Measurements from ENCODE around the gene PRPF40A. TPM values are rescaled to one million over a fixed set of nuclear protein-coding genes. Genes with fewer than 3 reads are reported as not detected.

The PRPF40A gene
- total RNA-seq, 1 experiment from 2014 or later = 173 TPM

- peak overlapping the region; percentile 73 for H3K4me2 ChIP-seq (ENCODE audit: low read depth, low read length, poor library complexity, severe bottlenecking)
- H3K4me3 ChIP-seq (ENCODE audit: low read length) = peak overlapping the region; percentile 96
- peaks cover 24% of the 10 kb centered on the region for H3K4me1 ChIP-seq (ENCODE audit: low read length)
- H3K79me2 ChIP-seq (ENCODE audit: low read length) = peaks cover 83% of the 10 kb centered on the region
- H3K9ac ChIP-seq (ENCODE audit: low read length) = no peak overlapping the region
- H3K27me3 ChIP-seq (ENCODE audit: low read length) = no peaks in the 10 kb centered on the region
- H2AFZ ChIP-seq (ENCODE audit: low read length) = no peak overlapping the region
- H3K9me3 ChIP-seq (ENCODE audit: low read length) = no peaks in the 10 kb centered on the region
- no peaks in the 10 kb centered on the region for H3K9me2 ChIP-seq (replicated peaks; ENCODE audit: insufficient read depth, low read length)
- peaks cover 21% of the 10 kb centered on the region; the same call in 1 of the 2 replicates for H4K20me1 ChIP-seq (ENCODE audit: insufficient read depth, low read depth, low read length)
- H3K27ac ChIP-seq (ENCODE audit: low read length) = no peak overlapping the region
- H3K36me3 ChIP-seq (ENCODE audit: insufficient read depth, low read length) = peaks cover 61% of the 10 kb centered on the region
- DNase-seq = no peak
Measured at GRCh38 chr2:152715112-152715511, 2.1 kb downstream of the PRPF40A start.

GRCh38 chr2:152710713-152711112, 6.5 kb downstream of the PRPF40A start:
- no peaks in the 10 kb centered on the region for H3K27me3 ChIP-seq (ENCODE audit: low read length)
- no peaks in the 10 kb centered on the region for H3K9me3 ChIP-seq (ENCODE audit: low read length)
- no peaks in the 10 kb centered on the region for H3K9me2 ChIP-seq (replicated peaks; ENCODE audit: insufficient read depth, low read length)
- no peak overlapping the region for H3K4me2 ChIP-seq (ENCODE audit: low read depth, low read length, poor library complexity, severe bottlenecking)
- no peak overlapping the region for H3K4me3 ChIP-seq (ENCODE audit: low read length)
- H4K20me1 ChIP-seq (ENCODE audit: insufficient read depth, low read depth, low read length) = peaks cover 36% of the 10 kb centered on the region
- peaks cover 11% of the 10 kb centered on the region for H3K4me1 ChIP-seq (ENCODE audit: low read length)
- peaks cover 100% of the 10 kb centered on the region for H3K79me2 ChIP-seq (ENCODE audit: low read length)
- no peak overlapping the region for H3K9ac ChIP-seq (ENCODE audit: low read length)
- H3K36me3 ChIP-seq (ENCODE audit: insufficient read depth, low read length) = peaks cover 97% of the 10 kb centered on the region
- no peak for DNase-seq
- H2AFZ ChIP-seq (ENCODE audit: low read length) = no peak overlapping the region
- no peak overlapping the region for H3K27ac ChIP-seq (ENCODE audit: low read length)

DNA sequence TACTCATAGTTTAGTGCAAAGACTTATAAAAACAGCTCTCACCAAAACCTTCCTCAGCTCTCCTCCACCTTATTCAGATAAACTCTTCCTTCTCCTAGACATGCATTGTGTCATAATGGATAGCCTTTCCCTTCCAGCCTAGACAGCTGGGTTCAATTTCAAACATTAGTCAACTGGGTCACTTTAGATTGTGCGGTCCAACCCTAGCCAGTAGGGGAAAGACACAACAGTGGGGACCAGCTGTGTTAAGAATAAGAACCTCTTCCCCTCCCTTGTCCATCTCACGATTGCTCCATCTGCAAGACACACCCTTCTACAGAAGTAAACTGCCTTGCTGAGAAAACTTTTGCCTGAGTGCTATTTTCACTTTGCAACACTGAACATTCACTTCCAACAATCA, 8.5 kb downstream of the PRPF40A start:
- Histone ChIP-seq H3K9me2 (replicated peaks; ENCODE audit: insufficient read depth, low read length) (no peaks in the 10 kb centered on the region), H2AFZ (ENCODE audit: low read length) (no peak overlapping the region), H3K4me3 (ENCODE audit: low read length) (no peak overlapping the region), H4K20me1 (ENCODE audit: insufficient read depth, low read depth, low read length) (peaks cover 46% of the 10 kb centered on the region), H3K9ac (ENCODE audit: low read length) (no peak overlapping the region), H3K27ac (ENCODE audit: low read length) (no peak overlapping the region), H3K79me2 (ENCODE audit: low read length) (peaks cover 100% of the 10 kb centered on the region), H3K36me3 (ENCODE audit: insufficient read depth, low read length) (peaks cover 90% of the 10 kb centered on the region), H3K27me3 (ENCODE audit: low read length) (no peaks in the 10 kb centered on the region), H3K4me1 (ENCODE audit: low read length) (no peaks in the 10 kb centered on the region), H3K4me2 (ENCODE audit: low read depth, low read length, poor library complexity, severe bottlenecking) (no peak overlapping the region), H3K9me3 (ENCODE audit: low read length) (no peaks in the 10 kb centered on the region)
- DNase-seq = no peak

DNA sequence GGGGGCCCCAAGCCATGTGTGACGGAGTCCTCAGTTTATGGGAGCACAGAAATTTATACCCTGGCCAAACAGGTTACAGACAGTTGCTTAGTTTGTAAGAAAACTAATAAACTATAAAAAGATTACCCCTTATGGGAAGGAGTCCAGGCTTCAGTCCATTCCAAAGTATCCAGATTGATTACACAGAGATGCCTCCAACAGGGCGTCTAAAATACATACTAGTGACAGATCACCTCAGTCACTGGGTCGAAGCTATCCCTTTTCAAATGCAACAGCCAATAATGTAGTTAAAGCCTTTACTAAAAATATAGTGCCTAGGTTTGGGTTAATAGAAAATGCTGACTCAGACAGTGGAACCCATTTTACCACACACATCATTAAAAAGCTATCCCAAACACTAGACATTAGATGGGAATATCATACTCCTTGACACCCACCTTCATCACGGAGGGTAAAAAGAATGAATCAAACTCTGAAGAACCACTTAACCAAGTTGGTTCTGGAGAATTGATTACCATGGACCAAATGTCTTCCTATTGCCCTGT, 10.7 kb downstream of the PRPF40A start:
- Histone ChIP-seq H3K36me3 (ENCODE audit: insufficient read depth, low read length) (peaks cover 81% of the 10 kb centered on the region), H3K27me3 (ENCODE audit: low read length) (no peaks in the 10 kb centered on the region), H3K79me2 (ENCODE audit: low read length) (peaks cover 100% of the 10 kb centered on the region), H3K27ac (ENCODE audit: low read length) (no peak overlapping the region), H3K9me2 (replicated peaks; ENCODE audit: insufficient read depth, low read length) (no peaks in the 10 kb centered on the region), H3K4me3 (ENCODE audit: low read length) (no peak overlapping the region), H3K4me1 (ENCODE audit: low read length) (no peaks in the 10 kb centered on the region), H2AFZ (ENCODE audit: low read length) (no peak overlapping the region), H3K4me2 (ENCODE audit: low read depth, low read length, poor library complexity, severe bottlenecking) (no peak overlapping the region), H4K20me1 (ENCODE audit: insufficient read depth, low read depth, low read length) (peaks cover 62% of the 10 kb centered on the region), H3K9me3 (ENCODE audit: low read length) (no peaks in the 10 kb centered on the region), H3K9ac (ENCODE audit: low read length) (no peak overlapping the region)
- DNase-seq = no peak

DNA sequence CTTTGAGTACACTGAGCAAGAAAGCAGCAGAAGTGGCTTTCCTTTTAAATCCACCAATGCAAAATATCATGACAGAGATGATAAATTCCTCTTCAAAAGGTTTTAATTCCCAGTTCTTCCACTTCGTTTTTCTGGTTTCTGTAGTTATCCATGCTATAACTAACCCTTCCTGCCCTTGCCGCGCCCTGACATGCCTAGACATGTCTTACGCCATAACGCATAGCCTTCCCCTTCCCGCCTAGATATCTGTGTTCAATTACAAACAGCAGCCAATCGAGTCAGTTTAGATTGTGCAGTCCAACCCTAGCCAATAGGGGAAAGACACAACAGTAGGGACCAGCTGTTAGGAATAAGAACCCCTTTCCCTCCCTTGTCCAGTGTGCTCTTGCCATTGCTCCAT, 16.1 kb downstream of the PRPF40A start:
- Histone ChIP-seq H3K27ac (ENCODE audit: low read length) (no peak overlapping the region), H3K79me2 (ENCODE audit: low read length) (peaks cover 100% of the 10 kb centered on the region), H2AFZ (ENCODE audit: low read length) (no peak overlapping the region), H3K9me3 (ENCODE audit: low read length) (no peaks in the 10 kb centered on the region), H3K4me1 (ENCODE audit: low read length) (no peaks in the 10 kb centered on the region), H3K9me2 (replicated peaks; ENCODE audit: insufficient read depth, low read length) (no peaks in the 10 kb centered on the region), H3K27me3 (ENCODE audit: low read length) (no peaks in the 10 kb centered on the region), H3K4me2 (ENCODE audit: low read depth, low read length, poor library complexity, severe bottlenecking) (no peak overlapping the region), H4K20me1 (ENCODE audit: insufficient read depth, low read depth, low read length) (peaks cover 51% of the 10 kb centered on the region), H3K9ac (ENCODE audit: low read length) (no peak overlapping the region), H3K4me3 (ENCODE audit: low read length) (no peak overlapping the region), H3K36me3 (ENCODE audit: insufficient read depth, low read length) (peaks cover 45% of the 10 kb centered on the region)
- DNase-seq = no peak

GRCh38 chr2:152696476-152696875, 20.8 kb downstream of the PRPF40A start:
- H4K20me1 ChIP-seq (ENCODE audit: insufficient read depth, low read depth, low read length) = peaks cover 18% of the 10 kb centered on the region
- H3K4me3 ChIP-seq (ENCODE audit: low read length) = no peak overlapping the region
- no peak overlapping the region for H2AFZ ChIP-seq (ENCODE audit: low read length)
- DNase-seq = no peak
- no peaks in the 10 kb centered on the region for H3K4me1 ChIP-seq (ENCODE audit: low read length)
- H3K4me2 ChIP-seq (ENCODE audit: low read depth, low read length, poor library complexity, severe bottlenecking) = no peak overlapping the region
- H3K9me3 ChIP-seq (ENCODE audit: low read length) = no peaks in the 10 kb centered on the region
- peaks cover 96% of the 10 kb centered on the region for H3K79me2 ChIP-seq (ENCODE audit: low read length)
- H3K36me3 ChIP-seq (ENCODE audit: insufficient read depth, low read length) = peaks cover 51% of the 10 kb centered on the region
- no peaks in the 10 kb centered on the region for H3K9me2 ChIP-seq (replicated peaks; ENCODE audit: insufficient read depth, low read length)
- H3K9ac ChIP-seq (ENCODE audit: low read length) = no peak overlapping the region
- H3K27ac ChIP-seq (ENCODE audit: low read length) = no peak overlapping the region
- no peaks in the 10 kb centered on the region for H3K27me3 ChIP-seq (ENCODE audit: low read length)

- H3K27me3 ChIP-seq (ENCODE audit: low read length) = no peaks in the 10 kb centered on the region
- H2AFZ ChIP-seq (ENCODE audit: low read length) = no peak overlapping the region
- no peaks in the 10 kb centered on the region for H3K9me3 ChIP-seq (ENCODE audit: low read length)
- peaks cover 56% of the 10 kb centered on the region; the same call in 1 of the 2 replicates for H3K36me3 ChIP-seq (ENCODE audit: insufficient read depth, low read length)
- no peak overlapping the region for H3K27ac ChIP-seq (ENCODE audit: low read length)
- no peak overlapping the region for H3K4me2 ChIP-seq (ENCODE audit: low read depth, low read length, poor library complexity, severe bottlenecking)
- DNase-seq = no peak
- peaks cover 95% of the 10 kb centered on the region for H3K79me2 ChIP-seq (ENCODE audit: low read length)
- H3K9ac ChIP-seq (ENCODE audit: low read length) = no peak overlapping the region
- H3K9me2 ChIP-seq (replicated peaks; ENCODE audit: insufficient read depth, low read length) = no peaks in the 10 kb centered on the region
- no peak overlapping the region for H3K4me3 ChIP-seq (ENCODE audit: low read length)
- H4K20me1 ChIP-seq (ENCODE audit: insufficient read depth, low read depth, low read length) = peaks cover 15% of the 10 kb centered on the region
- no peaks in the 10 kb centered on the region for H3K4me1 ChIP-seq (ENCODE audit: low read length)
Measured at GRCh38 chr2:152695763-152696162, 21.5 kb downstream of the PRPF40A start.

DNA sequence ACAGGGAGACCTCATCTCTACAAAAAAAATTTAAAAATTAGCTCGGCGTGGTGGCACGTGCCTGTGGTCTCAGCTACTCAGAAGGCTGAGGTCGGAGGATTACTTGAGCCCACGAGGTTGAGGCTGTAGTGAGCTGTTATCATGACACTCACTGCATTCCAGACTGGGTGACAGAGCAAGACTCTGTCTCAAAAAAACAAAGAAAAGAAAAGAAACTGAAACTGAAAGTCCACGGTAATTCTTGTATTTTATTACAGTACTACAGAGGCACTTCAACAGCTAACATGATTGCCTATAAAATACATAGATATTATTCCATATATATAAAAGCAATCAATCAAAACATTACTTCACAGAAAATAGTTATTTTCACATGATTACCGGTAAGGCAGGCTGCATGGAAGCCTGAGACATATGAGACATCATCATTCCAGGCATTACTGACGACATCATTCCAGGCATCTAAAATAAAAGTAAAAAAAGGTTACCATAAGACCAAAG, 23.1 kb downstream of the PRPF40A start:
- Histone ChIP-seq H3K36me3 (ENCODE audit: insufficient read depth, low read length) (peaks cover 62% of the 10 kb centered on the region; the same call in 1 of the 2 replicates), H3K4me1 (ENCODE audit: low read length) (no peaks in the 10 kb centered on the region), H3K9ac (ENCODE audit: low read length) (no peak overlapping the region), H3K9me3 (ENCODE audit: low read length) (no peaks in the 10 kb centered on the region), H3K4me3 (ENCODE audit: low read length) (no peak overlapping the region), H3K27me3 (ENCODE audit: low read length) (no peaks in the 10 kb centered on the region), H2AFZ (ENCODE audit: low read length) (no peak overlapping the region), H3K27ac (ENCODE audit: low read length) (no peak overlapping the region), H3K4me2 (ENCODE audit: low read depth, low read length, poor library complexity, severe bottlenecking) (no peak overlapping the region), H4K20me1 (ENCODE audit: insufficient read depth, low read depth, low read length) (peaks cover 10% of the 10 kb centered on the region; the same call in 1 of the 2 replicates), H3K9me2 (replicated peaks; ENCODE audit: insufficient read depth, low read length) (no peaks in the 10 kb centered on the region), H3K79me2 (ENCODE audit: low read length) (peaks cover 94% of the 10 kb centered on the region)
- DNase-seq = no peak
